ENCODE results near the gene SPINK6. TPM values are rescaled to one million over a fixed set of nuclear protein-coding genes. Genes with fewer than 3 reads are reported as not detected.

SPINK6 gene
- total RNA-seq, 1 donor from 2014 or later: not detected

DNA sequence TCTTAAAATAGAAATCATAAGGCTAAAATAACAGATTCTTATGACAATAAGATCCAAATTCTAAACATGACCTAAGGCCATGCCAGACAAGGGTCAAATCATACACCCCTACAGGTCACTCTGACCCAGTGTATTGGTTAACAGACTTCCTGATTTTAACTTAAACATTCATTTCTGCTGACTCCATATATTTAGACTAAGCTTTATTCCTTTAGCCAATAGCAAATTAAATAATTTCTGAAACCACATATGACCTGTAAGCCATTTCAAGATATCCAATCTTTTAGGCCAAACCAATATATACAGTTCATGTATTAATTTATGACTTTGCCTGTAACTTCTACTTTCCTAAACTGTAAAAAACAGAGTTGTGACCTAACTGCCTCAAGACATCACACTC, 58.4 kb downstream of the SPINK6 start:
- Histone ChIP-seq H3K36me3 (no peaks in the 10 kb centered on the region), H3K4me3 (no peak overlapping the region), H3K9me3 (no peaks in the 10 kb centered on the region), H3K27me3 (no peaks in the 10 kb centered on the region), H3K27ac (no peak overlapping the region), H3K4me1 (no peaks in the 10 kb centered on the region)
- intact Hi-C loops (cut with DNase I): no loop called here
- DNase-seq (ENCODE audit: extremely low spot score in 2 of 2): no peak
- TF ChIP-seq POLR2A (IDR thresholded peaks at IDR 0.05) (no peak), POLR2AphosphoS5 (IDR thresholded peaks at IDR 0.05; ENCODE audit: insufficient read depth in 1 of 2, low read depth in 1 of 2) (no peak)
- TF ChIP-seq, protein P1, sequence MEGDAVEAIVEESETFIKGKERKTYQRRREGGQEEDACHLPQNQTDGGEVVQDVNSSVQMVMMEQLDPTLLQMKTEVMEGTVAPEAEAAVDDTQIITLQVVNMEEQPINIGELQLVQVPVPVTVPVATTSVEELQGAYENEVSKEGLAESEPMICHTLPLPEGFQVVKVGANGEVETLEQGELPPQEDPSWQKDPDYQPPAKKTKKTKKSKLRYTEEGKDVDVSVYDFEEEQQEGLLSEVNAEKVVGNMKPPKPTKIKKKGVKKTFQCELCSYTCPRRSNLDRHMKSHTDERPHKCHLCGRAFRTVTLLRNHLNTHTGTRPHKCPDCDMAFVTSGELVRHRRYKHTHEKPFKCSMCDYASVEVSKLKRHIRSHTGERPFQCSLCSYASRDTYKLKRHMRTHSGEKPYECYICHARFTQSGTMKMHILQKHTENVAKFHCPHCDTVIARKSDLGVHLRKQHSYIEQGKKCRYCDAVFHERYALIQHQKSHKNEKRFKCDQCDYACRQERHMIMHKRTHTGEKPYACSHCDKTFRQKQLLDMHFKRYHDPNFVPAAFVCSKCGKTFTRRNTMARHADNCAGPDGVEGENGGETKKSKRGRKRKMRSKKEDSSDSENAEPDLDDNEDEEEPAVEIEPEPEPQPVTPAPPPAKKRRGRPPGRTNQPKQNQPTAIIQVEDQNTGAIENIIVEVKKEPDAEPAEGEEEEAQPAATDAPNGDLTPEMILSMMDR (IDR thresholded peaks at IDR 0.05): no peak

Small RNA genes within 50 kb of the gene (small RNA-seq; reads per million reads assigned to genes)
- not detected for gene HMGN1P16

Other genes with a start within 250 kb of the SPINK6 start
- 235 TPM for gene SPINK5, start 139.1 kb upstream of the SPINK6 start, total RNA-seq
- gene SPINK14, start 34.5 kb upstream of the SPINK6 start, total RNA-seq: not detected
- not detected for gene MARCOL, start 35.5 kb downstream of the SPINK6 start, total RNA-seq
- gene SPINK13, start 65.8 kb downstream of the SPINK6 start, total RNA-seq: not detected
- gene SPINK7, start 109.4 kb downstream of the SPINK6 start, total RNA-seq: 65.3 TPM
- not detected for gene SPINK9, start 132.5 kb downstream of the SPINK6 start, total RNA-seq
- 40.3 TPM for gene FBXO38, start 180.9 kb downstream of the SPINK6 start, total RNA-seq

Data from vagina (tissue), 2 donors.